Activated B cell treated with CpG ODN at 0.5 μM for 24 hours (primary cell): ENCODE measurements around the gene ATP8B1. TPM values are rescaled to one million over a fixed set of nuclear protein-coding genes. Genes with fewer than 3 reads are reported as not detected.
"Not testable (repeated sequence)": the region's sequence is repeated elsewhere in the genome, so short reads cannot be mapped to it uniquely, and the experiment has no call there.

Experiments
- ATAC-seq: fragments of 200-7000 bp; cut with Tn5 transposase; one replicate; pipeline ENCODE4 v1.10.0; 2021; ENCODE audit warnings: low read depth, mild to moderate bottlenecking, moderate library complexity
- CTCF ChIA-PET: fragments of 350-600 bp; sonication (Branson Sonifier 250); formaldehyde crosslinking; loops from one replicate; lab custom pipeline; 2021; ENCODE audit warnings: antibody characterized with exemption; lab: Charles Lee
- POLR2A ChIA-PET: fragments of 350-600 bp; sonication (Branson Sonifier 250); formaldehyde crosslinking; loops from one replicate; lab custom pipeline; 2021; ENCODE audit warnings: antibody characterized with exemption; lab: Charles Lee
- DNase-seq: peaks from one replicate; pipeline ENCODE4 v3.0.0; 2022
- H3K27ac Mint-ChIP-seq: one replicate; pipeline ENCODE4 v1.8.0; 2020; ENCODE audit warnings: mixed read lengths
- H3K27me3 Mint-ChIP-seq: one replicate; pipeline ENCODE4 v1.8.0; 2021; ENCODE audit warnings: mixed read lengths
- H3K36me3 Mint-ChIP-seq: one replicate; pipeline ENCODE4 v1.8.0; 2021; ENCODE audit warnings: low read depth, mixed read lengths
- H3K4me1 Mint-ChIP-seq: one replicate; pipeline ENCODE4 v1.8.0; 2021; ENCODE audit warnings: mixed read lengths
- H3K4me3 Mint-ChIP-seq: one replicate; pipeline ENCODE4 v1.8.0; 2020; ENCODE audit warnings: mild to moderate bottlenecking, mixed read lengths
- H3K9me3 Mint-ChIP-seq: one replicate; pipeline ENCODE4 v1.8.0; 2020; ENCODE audit warnings: mixed read lengths
- CTCF ChIP-seq: fragments of 200-600 bp; IDR thresholded peaks from one replicate; pipeline ENCODE4 v1.8.0; 2022; ENCODE audit warnings: antibody characterized with exemption, mild to moderate bottlenecking
- intact Hi-C: fragments of 100-400 bp; cut with micrococcal nuclease; formaldehyde crosslinking; loops from one replicate; pipeline ENCODE4 v1.15.1; 2024
- total RNA-seq: library from RNA; stranded (reverse); gene quantifications from 2 replicates; pipeline ENCODE4 v1.2.3, GENCODE V29; 2022

Gene ATP8B1
- total RNA-seq, 1 donor from 2014 or later = 0.69 TPM

GRCh38 chr18:57649556-57650500 lies 153.3 kb downstream of the ATP8B1 start:
- no peak for TF ChIP-seq CTCF
- peak overlapping the region; percentile 1 for H3K4me3 Mint-ChIP-seq
- DNase-seq (peak; percentile 25), ATAC-seq (peak; percentile 88)
- H3K27ac Mint-ChIP-seq = peak overlapping the region; percentile 86
- H3K36me3 Mint-ChIP-seq = peaks cover 50% of the 10 kb centered on the region
- H3K4me1 Mint-ChIP-seq = peaks cover 48% of the 10 kb centered on the region
- H3K27me3 Mint-ChIP-seq = no peaks in the 10 kb centered on the region
- ChIA-PET CTCF (interaction anchor here (1.1 to 2.3 kb wide), 2 partner anchors 19 to 472 kb away, joined by 4 to 8 read pairs; no protein-coding TSS in a partner anchor), POLR2A (interaction anchor here (0.6 to 1.5 kb wide), 13 partner anchors 11 to 962 kb away, joined by 3 to 11 read pairs (median 5); partner anchors contain the start of genes NARS1 and NEDD4L)
- no peaks in the 10 kb centered on the region for H3K9me3 Mint-ChIP-seq
- intact Hi-C loops = loop anchor here (1.0 kb wide), 2 partner anchors 19 to 188 kb away; no protein-coding TSS in a partner anchor

- H3K9me3 Mint-ChIP-seq = no peaks in the 10 kb centered on the region
- no peaks in the 10 kb centered on the region for H3K27me3 Mint-ChIP-seq
- ATAC-seq (no peak), DNase-seq (no peak)
- TF ChIP-seq CTCF = no peak
- POLR2A ChIA-PET = no interaction called here
- H3K4me1 Mint-ChIP-seq = peaks cover 51% of the 10 kb centered on the region
- CTCF ChIA-PET = no interaction called here
- peak overlapping the region; percentile 12 for H3K27ac Mint-ChIP-seq
- no peak overlapping the region for H3K4me3 Mint-ChIP-seq
- intact Hi-C loops = no loop called here
- H3K36me3 Mint-ChIP-seq = peaks cover 44% of the 10 kb centered on the region
Observed at GRCh38 chr18:57648414-57648813, 154.7 kb downstream of the ATP8B1 start.

GRCh38 chr18:57644540-57644939 lies 158.6 kb downstream of the ATP8B1 start:
- H3K4me1 Mint-ChIP-seq = peaks cover 33% of the 10 kb centered on the region
- no peak for TF ChIP-seq CTCF
- ChIA-PET POLR2A (interaction anchor here (1.5 kb wide), 1 partner anchor 13 kb away, joined by 6 read pairs; no protein-coding TSS in a partner anchor), CTCF (no interaction called here)
- DNase-seq (no peak), ATAC-seq (no peak)
- intact Hi-C loops = no loop called here
- no peak overlapping the region for H3K4me3 Mint-ChIP-seq
- H3K36me3 Mint-ChIP-seq = peaks cover 62% of the 10 kb centered on the region
- no peaks in the 10 kb centered on the region for H3K27me3 Mint-ChIP-seq
- H3K9me3 Mint-ChIP-seq = peaks cover 2% of the 10 kb centered on the region
- peak overlapping the region; percentile 36 for H3K27ac Mint-ChIP-seq

GRCh38 chr18:57643726-57644125 lies 159.4 kb downstream of the ATP8B1 start:
- DNase-seq, intact Hi-C loops, ATAC-seq, H3K27ac Mint-ChIP-seq, CTCF ChIA-PET, H3K9me3 Mint-ChIP-seq, H3K4me3 Mint-ChIP-seq, H3K27me3 Mint-ChIP-seq: not testable (repeated sequence)
- Mint-ChIP-seq H3K4me1 (peaks cover 30% of the 10 kb centered on the region), H3K36me3 (peaks cover 61% of the 10 kb centered on the region)
- POLR2A ChIA-PET = interaction anchor here (1.5 kb wide), 1 partner anchor 13 kb away, joined by 6 read pairs; no protein-coding TSS in a partner anchor

GRCh38 chr18:57642462-57642861 lies 160.7 kb downstream of the ATP8B1 start:
- H3K4me1 Mint-ChIP-seq = peaks cover 32% of the 10 kb centered on the region
- DNase-seq, ATAC-seq, intact Hi-C loops, H3K27me3 Mint-ChIP-seq, POLR2A ChIA-PET, H3K4me3 Mint-ChIP-seq, H3K9me3 Mint-ChIP-seq, H3K27ac Mint-ChIP-seq, CTCF ChIA-PET: not testable (repeated sequence)
- H3K36me3 Mint-ChIP-seq = peaks cover 66% of the 10 kb centered on the region

- Mint-ChIP-seq H3K4me3 (no peak overlapping the region), H3K27me3 (no peaks in the 10 kb centered on the region), H3K27ac (peak overlapping the region; percentile 12), H3K36me3 (peaks cover 55% of the 10 kb centered on the region), H3K9me3 (peaks cover 2% of the 10 kb centered on the region), H3K4me1 (peaks cover 27% of the 10 kb centered on the region)
- TF ChIP-seq CTCF = no peak
- ChIA-PET CTCF (no interaction called here), POLR2A (interaction anchor here (1.1 kb wide), 1 partner anchor 10 kb away, joined by 3 read pairs; no protein-coding TSS in a partner anchor)
- ATAC-seq (no peak), DNase-seq (no peak)
- intact Hi-C loops = no loop called here
Observed at GRCh38 chr18:57640749-57641148, 162.4 kb downstream of the ATP8B1 start.
